GM18508 (cell line): ENCODE results near the gene ANTXRL.
"Not testable (repeated sequence)": the region's sequence is repeated elsewhere in the genome, so short reads cannot be mapped to it uniquely, and the experiment has no call there.

Experiments
- ATAC-seq: cut with Tn5 transposase; IDR thresholded peaks from one replicate; pipeline ENCODE4 v1.9.1; 2021; ENCODE audit warnings: moderate number of reproducible peaks; ENCODE audit not compliant: insufficient read depth, unreplicated experiment

The ANTXRL gene

DNA sequence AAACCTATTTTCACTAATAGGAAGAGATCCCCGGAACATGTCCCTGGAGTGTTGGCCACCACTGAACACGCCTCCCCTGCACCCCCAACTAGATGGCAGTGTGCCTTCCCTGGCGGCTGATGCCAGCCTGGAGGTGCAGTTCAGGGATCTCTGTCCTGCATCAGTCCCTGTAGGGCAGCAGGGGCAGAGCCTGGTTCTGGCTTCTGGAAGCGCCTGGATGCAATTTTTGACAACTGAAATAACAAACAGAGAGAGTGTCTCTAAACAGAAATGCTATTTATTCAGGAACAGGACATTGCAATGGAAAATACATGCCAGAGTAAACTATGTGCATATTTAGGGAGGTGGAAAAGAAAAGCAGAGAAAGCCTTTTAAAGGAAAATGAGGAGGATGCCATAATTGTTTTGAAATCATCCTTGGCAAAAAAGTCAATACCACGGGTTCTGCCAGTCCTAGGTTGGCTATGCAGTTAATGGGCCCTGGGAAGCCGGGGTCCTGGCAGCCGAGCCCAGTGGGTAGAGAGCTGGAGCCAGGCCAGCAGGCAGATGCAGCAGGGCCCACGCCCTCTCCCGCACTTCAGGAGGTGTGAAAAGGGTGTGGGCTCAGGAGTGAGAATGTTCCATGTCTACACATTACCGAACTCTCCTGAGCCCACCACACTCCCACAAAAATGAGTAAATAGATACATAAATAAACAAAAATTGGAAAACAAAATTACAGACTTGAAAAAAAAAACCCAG, 18.5 kb downstream of the ANTXRL start:
- ATAC-seq = no peak

DNA sequence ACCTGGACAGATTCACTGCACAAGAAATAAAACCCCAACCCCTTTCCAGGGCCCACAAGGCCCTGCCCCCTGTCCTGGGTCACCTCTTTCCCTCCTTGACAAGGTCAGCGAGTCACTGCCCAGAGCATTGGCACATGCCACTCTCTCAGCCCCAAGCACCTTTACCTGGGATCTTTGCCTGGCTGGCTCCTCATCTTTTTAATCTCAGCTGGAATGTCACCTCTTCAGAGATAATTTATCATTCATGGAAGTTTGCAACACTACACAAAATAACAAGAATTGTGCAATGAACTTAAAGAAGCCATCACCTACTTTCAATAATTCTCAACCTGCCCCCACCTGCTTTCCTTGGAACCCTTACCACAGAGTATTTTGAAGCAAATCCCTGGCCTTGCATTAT, 19.2 kb downstream of the ANTXRL start:
- ATAC-seq = no peak

DNA sequence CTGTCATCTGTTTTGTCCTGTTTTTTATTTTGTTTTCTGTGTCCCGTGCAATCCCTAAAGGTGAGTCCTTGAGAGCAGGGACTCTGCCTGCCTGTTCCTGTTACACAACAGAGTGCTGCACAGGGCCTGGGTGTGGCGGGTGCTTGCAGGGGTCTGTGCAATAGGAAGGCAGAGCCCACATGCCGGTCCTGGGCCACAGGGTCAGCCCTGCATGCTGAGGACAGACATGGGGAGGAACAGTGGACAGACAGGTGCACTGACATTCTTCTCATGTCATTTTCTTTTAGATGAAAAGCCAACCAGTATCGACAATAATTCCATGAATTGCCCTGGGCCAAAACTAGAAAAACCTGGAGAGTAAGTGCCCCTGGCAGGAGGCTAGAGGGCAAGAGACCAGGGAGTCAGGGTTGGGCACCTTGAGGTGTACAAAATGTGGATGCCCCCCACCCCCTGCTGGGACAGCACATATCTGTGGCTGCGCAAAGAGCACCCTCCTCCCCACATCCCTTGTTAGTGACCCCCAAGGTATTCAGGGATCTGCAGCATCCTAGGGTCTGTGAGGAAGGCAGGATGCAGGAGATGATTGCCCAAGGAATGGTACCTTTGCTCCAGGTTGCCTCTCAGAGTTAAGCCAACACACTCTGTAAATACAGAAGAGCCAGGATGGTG, 19.9 kb downstream of the ANTXRL start:
- no peak for ATAC-seq

DNA sequence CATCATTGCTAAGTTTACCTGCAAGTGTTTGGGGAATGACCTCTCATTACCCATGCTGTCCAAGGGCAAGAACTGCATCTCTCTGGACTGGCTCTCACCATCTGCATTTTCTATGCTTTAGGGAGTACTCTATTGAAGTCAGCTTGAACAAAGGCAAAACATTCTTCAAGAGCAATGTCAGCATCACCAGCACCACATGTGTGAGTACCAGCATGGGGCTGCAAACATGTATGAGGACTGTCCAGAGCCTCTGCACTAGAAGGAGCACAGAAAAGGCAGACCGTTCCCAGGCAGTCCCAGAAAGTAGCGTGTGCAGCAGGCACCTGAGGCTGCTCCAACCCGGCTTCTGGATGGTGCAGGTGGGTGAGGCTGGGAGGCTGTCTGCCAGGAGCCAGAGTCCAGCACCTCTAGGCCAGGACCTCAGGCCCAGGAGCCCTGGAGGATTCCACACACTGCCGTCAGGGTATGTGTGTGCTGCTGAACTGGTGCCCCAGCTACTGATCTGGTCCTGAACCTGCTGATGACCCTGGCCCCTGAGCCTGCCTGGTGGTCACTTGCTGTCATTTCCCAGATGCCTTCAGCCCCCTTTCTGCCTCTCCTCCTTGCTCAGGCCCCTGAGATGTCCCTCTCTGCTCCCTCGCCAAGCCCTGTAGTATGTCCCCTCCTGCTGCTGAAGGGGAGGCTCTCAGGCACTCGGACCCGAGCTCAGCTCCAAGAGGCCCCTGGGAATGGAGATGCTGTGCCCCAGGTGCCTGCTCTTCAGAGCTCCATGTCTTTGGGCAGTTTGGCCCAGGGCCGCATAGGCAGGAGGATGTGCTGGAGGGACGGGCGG, 20.7 kb downstream of the ANTXRL start:
- no peak for ATAC-seq

DNA sequence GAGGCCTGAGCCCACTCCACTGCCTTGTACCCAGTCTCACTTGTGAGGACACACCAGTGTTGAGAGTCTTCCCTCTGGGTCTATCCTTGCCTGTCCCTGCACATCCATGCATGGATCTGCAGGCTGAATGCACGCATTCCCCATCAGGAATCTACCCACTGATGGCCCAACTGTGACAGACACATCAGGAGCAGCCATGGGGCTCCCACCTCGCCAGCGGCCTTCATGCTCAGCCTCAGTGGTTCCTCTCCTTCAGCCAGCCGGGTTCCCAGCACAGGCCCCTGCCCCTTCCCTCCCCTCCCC, 21.3 kb downstream of the ANTXRL start:
- no peak for ATAC-seq

DNA sequence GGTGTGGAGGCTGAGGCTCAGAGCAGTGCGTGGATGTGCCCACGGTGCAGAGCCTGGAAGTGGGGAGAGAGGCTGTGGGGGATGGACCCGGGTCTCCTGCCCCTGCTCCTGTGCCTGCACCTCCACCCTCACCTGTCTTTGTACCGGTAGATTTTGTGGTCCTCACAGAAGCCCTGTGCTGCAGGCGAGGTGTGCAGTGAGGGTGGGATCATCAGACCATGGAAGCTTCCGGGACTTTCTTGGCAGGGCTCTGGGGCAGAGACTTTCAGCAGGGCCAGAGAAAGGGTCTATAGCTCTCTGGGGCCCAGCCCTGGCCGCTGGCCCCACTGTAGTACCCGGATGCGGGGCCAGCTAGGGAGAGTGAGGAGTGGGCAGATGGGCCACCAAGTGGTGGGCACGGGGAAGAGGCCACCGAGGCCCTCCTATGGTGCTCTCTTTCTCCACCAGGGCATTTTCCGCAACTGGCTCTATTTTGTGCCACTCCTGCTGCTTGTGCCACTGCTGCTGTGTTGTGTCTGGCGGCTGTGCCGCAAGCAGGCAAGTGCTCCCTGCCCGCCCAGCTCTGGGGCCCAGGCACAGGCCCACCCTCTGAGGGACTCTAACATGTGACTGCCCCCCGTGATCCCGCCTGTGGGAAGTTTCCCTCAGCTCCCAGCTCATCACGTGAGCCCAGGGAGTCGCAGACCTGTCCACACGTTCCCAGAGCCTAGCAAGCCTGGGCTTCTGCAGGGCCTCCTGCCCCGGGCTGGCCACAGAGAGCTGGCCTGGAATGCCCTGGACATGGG, 22.1 kb downstream of the ANTXRL start:
- ATAC-seq = no peak

DNA sequence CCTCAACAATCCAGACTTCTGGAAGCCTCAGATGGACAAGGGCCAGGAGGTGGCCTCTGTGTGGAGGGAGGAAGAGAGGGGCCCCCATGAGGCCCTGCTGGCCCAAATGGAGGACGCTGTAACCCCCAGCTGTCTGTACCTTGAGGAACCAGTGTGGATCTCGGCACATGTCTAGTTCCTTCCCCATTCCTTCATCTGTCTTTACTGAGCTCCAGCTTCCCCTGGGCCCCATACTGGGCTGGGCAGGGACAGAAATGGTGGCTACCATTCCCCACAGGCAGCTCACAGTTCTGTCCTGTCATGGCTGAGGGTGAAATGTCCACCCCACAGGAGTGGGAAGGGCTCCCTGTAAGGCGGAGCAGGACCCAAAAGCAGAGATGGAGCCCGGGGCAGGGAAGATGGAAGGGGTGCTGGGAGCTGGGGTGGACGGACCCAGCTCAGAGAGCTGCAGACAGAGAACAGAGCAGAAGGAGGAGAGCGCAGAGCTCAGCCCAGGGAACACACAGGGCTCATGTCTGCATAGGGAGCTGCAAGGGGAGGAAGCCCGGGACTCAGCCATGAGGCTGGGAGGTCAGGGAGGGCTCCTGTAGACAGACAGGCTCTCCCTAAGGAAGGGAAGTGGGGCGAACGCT, 22.8 kb downstream of the ANTXRL start:
- no peak for ATAC-seq

DNA sequence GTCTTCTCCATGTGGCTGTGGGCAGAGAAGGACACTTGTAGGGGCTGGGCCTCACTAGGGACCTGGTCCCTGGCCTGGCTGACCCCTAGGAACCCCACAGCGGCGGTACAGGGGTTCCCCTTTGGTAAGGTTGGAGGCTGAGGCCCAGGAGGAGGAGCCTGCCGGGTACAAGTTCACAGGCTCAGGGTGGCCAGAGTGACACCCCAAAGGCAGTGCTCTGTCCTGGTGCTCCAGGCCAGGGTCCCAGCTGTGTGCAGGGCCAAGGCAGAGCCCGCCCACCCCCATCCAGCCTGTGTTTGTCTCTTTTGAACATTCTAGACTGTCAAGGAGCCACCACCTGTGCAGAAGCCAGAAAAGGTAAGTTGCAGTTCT, 23.3 kb downstream of the ANTXRL start:
- no peak for ATAC-seq

DNA sequence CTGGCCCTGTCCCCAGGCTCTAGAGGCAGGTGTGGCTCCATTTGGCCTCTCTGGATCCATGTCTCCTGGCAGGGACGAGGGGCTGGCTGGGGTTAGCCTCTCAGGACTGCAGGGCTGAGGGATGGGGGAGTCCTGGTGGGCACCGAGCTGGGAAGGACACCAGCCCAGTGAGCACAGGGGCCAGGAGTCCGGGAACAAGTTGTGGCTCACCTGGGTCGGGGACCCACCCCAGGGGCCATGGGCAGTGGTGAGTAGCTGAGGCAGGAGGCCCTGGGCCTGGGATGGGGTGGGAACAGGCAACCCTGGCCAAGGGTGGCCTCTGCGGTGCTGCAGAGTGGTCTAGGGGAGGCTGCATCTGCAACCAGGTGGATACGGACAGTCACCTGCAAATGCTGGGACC, 24.1 kb downstream of the ANTXRL start:
- ATAC-seq = no peak

DNA sequence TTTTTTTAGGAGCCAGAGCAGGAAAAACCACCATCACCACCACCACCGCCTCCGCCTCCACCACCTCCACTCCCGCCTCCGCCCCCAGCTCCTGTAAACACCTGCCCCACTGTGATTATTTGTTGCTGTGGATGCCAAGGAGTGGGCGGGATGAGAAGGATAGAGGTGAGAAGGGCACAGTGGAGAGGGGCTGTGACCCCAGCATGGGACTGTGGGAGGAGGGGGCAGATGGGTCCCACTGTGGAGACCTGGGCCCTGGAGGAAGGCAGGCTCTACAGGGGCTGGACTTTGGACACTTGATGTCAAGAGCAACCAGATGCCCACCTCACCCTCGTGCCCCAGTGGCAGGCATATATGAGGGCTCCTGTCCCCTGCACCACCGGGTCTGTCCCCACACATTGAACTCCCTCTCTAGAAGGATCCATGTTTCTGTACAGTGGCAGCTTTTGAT, 24.7 kb downstream of the ANTXRL start:
- no peak for ATAC-seq

DNA sequence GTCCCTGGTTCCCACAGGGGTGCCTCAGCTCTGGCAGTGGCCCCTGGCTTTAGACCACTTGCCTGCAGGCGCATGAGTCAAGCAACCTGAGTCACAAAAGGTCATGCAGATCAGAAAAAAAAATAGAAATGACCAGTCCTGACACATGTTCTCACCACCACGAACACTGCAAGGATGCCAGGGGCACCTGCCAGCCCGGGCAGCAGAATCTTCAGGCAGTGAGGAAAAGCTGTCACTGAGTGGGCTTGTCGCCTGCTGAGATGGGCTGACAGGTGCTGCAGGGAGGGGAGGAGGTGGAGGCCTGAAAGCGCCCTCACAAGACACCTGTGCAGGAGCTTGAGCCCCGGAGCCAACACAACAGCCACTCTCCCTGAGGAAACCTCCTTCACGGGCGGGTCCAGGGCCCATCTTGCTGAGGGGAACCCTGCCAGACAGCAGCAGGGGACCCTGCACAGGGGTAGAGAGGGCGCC, 25.2 kb downstream of the ANTXRL start:
- not testable (repeated sequence) for ATAC-seq

DNA sequence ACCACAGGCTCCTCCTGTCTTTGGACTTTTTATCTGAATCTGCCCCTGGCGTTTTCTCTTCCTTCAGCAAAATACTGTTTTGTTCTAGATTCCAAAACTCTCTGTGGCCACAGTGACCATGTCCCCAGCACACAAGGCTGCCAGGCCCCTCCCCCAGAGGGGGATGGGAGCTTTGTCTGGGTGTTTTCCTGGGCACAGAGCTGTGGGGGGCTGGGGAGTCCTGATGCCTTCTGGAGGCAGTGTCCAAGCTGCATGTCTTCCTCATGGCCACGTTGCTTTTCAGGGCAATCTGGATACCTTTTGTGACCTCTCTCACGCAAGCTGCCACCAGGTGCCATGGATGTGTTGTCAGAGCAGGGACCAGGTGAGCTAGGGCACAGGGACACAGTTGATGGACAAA, 26.2 kb downstream of the ANTXRL start:
- no peak for ATAC-seq

DNA sequence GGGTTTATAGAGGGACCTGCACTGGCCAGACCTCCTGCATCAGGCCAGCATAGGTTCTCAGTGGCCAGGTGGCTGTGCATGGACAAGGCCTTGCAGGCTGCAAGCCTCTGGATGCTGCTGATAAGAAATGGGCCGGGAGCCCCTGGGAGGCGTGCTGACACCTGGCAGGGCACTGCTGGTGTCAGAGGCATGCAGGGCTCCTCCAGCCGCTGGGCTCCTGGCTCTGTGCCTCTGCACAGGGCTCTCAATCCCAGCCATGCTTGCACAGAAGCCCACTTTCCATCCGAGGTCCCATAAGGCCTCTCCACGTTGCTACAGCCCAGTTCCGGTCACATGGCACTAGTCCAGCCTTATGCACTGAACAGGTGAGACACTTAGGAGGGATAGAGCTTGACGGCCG, 27.3 kb downstream of the ANTXRL start:
- ATAC-seq = no peak

DNA sequence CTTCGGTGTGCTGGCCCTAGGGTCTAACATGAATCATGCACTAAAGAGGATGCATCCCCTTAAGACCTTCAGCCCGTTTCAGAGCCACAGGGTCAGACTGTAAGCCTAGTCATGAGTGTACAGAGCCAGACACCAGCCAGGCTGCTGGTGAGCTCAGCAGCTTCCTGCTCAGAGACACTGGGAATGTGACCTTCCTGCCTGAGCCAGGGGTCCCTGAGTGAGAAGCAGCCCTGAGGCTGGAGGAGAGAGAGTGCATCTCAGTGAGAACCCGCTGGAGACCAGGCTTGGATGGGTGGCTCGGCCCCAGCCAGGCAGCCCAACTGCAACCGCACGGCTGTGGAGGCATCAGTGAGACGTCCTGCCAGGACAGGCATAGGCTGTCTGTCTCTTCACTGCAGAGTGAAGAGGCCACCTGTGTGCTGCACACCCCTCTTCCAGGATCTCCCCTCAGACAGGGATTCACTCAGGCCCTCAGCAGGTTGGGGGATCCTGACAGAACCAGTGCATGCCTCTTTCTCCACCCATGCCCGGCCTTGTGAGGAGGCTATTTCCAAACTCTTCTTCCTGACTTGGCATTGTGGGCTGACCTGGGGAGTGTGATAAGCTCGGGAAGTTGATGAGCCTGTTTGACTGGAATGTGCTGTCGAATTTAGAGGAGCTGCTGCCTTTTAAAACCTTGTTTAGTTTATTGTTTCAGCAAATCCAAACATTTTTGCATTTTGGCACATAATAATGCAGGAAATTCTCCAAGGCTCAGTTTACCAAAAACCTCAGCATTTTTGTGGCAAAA, 28.5 kb downstream of the ANTXRL start:
- ATAC-seq = not testable (repeated sequence)

DNA sequence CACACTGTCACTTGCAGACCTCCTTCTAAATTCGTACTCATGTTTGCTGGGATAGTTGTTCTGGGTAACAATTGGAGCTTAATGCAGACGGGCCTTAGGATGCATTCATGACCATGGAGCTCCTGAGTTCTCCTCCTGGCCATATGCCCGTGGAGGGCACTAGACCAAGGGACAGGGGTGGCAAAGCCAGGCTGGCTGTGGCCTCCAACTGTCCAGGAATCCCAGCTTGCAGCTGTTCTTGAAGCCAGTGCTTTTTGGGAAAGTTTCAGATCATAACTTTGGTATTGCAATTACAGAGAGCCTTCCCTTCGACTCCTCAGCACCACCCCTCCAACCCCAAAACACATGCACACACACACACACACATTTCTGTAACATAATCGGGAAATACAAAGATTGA, 30.6 kb downstream of the ANTXRL start:
- ATAC-seq = no peak

DNA sequence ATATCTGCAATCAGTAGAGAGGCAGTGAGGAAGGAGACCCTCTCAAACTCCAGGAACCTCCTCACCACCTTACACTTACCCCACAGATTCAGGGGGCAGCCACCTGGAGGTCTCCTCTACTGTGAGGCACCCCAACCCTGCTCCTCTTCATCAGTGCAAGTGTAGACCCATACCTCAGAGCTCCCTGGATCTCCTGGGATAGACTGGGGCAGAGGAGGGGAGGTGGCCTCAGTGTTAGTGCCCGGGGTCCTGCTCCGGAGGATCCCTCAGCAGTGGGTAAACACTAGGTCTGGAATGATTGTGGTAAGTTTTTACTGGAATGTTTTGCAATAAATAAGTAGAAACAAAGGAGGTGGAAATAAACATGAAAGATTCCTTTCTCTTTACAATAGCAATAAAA, 31.1 kb downstream of the ANTXRL start:
- ATAC-seq = no peak

DNA sequence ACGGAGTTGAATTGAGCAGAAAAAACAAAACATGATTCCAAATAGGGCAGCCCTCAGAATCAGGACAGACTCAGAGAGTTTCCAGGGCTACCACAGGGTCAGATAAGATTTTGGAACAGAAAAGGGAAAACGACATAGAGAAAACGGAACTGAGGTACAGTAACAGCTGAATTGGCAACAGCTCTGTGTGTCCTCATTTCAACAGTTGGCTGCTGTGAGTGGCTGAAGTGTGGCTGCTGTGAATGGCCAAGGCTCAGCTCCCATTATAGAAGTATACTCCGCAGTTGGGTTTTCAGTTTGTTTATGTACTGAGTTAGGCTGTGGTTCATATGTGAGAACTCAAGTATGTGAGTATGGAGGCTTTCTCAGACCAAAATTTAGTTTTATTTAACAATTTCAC, 32.0 kb downstream of the ANTXRL start:
- ATAC-seq = no peak

DNA sequence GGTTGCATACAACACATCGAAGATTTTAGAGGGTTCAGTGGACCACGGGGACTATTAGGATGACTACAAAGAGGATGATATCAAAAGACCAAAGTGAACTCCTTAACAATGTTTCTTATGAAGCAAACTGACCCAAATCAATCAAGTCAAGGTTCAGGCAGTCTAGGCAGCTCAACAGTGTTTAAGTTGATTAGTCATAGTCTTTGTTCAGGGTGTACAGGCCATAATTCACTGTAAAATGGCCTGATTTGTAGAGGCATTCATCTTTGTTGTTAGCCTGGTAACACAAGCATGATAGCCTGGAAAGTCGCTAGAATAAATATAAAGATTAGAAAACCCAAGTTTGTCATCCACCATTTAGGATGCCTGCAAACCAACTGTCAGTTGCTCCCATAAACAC, 32.6 kb downstream of the ANTXRL start:
- ATAC-seq = no peak

DNA sequence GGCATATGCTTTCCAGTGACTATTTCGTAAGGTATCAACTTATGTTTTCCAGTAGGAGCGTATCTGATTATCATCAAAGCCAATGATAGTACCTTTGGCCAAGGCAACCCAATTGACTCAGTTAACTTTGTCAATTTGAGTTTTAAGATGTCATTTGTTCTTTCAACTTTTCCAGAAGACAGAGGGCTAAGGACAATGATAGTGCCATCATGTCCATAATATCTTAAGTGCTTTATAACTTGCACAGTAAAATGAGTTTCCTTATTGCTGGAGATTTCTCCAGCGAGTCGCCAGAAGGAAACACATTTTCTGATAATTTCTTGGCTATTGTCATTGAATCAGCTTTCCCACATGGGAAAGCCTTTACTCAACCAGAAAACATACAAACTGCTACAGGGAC, 35.0 kb downstream of the ANTXRL start:
- no peak for ATAC-seq
